HL-60/S4 treated with phorbol 12-myristate 13-acetate at 8.2 ng/mL for 4 days and 3 days (cell line): ENCODE results near the gene CCDC198.

Experiments used
- in situ Hi-C: fragments of 300-500 bp; cut with MboI; formaldehyde crosslinking; loops from 2 replicates; pipeline ENCODE4 v1.15.0; 2022; ENCODE audit warnings: low sequenced_read_pairs

The CCDC198 gene

GRCh38 chr14:57493467-57494181 lies at the start of gene CCDC198:
Gene CCDC198, minus strand, starts transcription at chr14:57493857. Its CDS starts 142 bp downstream, at chr14:57493715.
- in situ Hi-C loops, result no loop called here

GRCh38 chr14:57533214-57533613 lies 39.6 kb upstream of the CCDC198 start:
- in situ Hi-C loops, result no loop called here

GRCh38 chr14:57530571-57530970 lies 36.9 kb upstream of the CCDC198 start:
- in situ Hi-C loops, result no loop called here

GRCh38 chr14:57526942-57527341 lies 33.3 kb upstream of the CCDC198 start:
- in situ Hi-C loops, result no loop called here

GRCh38 chr14:57519043-57519442 lies 25.4 kb upstream of the CCDC198 start:
- in situ Hi-C loops, result no loop called here

- in situ Hi-C loops, result no loop called here
These were observed 18.6 kb upstream of the CCDC198 start for GRCh38 chr14:57512220-57512619.

GRCh38 chr14:57508756-57509155 lies 15.1 kb upstream of the CCDC198 start:
- in situ Hi-C loops, result no loop called here

GRCh38 chr14:57502586-57503254 lies 9.1 kb upstream of the CCDC198 start:
- in situ Hi-C loops, result no loop called here

GRCh38 chr14:57501039-57501557 lies 7.4 kb upstream of the CCDC198 start:
- in situ Hi-C loops, result no loop called here

- in situ Hi-C loops, result no loop called here
These were observed 5.0 kb upstream of the CCDC198 start for GRCh38 chr14:57498659-57499058.

- in situ Hi-C loops, result no loop called here
These were observed 4.4 kb upstream of the CCDC198 start for GRCh38 chr14:57498035-57498434.

- in situ Hi-C loops, result no loop called here
These were observed 1.8 kb upstream of the CCDC198 start for GRCh38 chr14:57495416-57495815.

- in situ Hi-C loops, result no loop called here
These were observed 798 bp downstream of the CCDC198 start for GRCh38 chr14:57492859-57493258.

GRCh38 chr14:57491640-57492039 lies 2.0 kb downstream of the CCDC198 start:
- in situ Hi-C loops, result no loop called here

- in situ Hi-C loops, result no loop called here
These were observed 5.9 kb downstream of the CCDC198 start for GRCh38 chr14:57487771-57488170.

GRCh38 chr14:57486767-57487379 lies 6.8 kb downstream of the CCDC198 start:
- in situ Hi-C loops, result no loop called here

GRCh38 chr14:57485635-57486034 lies 8.0 kb downstream of the CCDC198 start:
- in situ Hi-C loops, result no loop called here

- in situ Hi-C loops, result no loop called here
These were observed 11.5 kb downstream of the CCDC198 start for GRCh38 chr14:57482120-57482519.

GRCh38 chr14:57480051-57480450 lies 13.6 kb downstream of the CCDC198 start:
- in situ Hi-C loops, result no loop called here

- in situ Hi-C loops, result no loop called here
These were observed 14.5 kb downstream of the CCDC198 start for GRCh38 chr14:57479197-57479596.

GRCh38 chr14:57478050-57478449 lies 15.6 kb downstream of the CCDC198 start:
- in situ Hi-C loops, result no loop called here

GRCh38 chr14:57470909-57471308 lies 22.7 kb downstream of the CCDC198 start:
- in situ Hi-C loops, result no loop called here
